Esophagus (tissue), 2 donors: ENCODE results near the gene FLNB. TPM values are rescaled to one million over a fixed set of nuclear protein-coding genes. Genes with fewer than 3 reads are reported as not detected.

ENCODE experiments used
- H3K27ac ChIP-seq, 2 donors: one replicate each; pipeline ENCODE4 v1.5.1; 2013; ENCODE audit warnings: low read depth in 2 of 2, mild to moderate bottlenecking in 2 of 2, inconsistent platforms in 1 of 2, low read length in 1 of 2, moderate library complexity in 1 of 2
- H3K27me3 ChIP-seq, 2 donors: one replicate each; pipeline ENCODE4 v1.6.1; 2013; ENCODE audit warnings: low read length in 2 of 2, control low read depth in 1 of 2, mild to moderate bottlenecking in 1 of 2; ENCODE audit not compliant: insufficient read depth in 2 of 2, control insufficient read depth in 1 of 2
- H3K36me3 ChIP-seq, 2 donors: one replicate each; pipeline ENCODE4 v1.6.1; 2013; ENCODE audit warnings: low read length in 1 of 2; ENCODE audit not compliant: control insufficient read depth in 2 of 2, insufficient read depth in 2 of 2
- H3K4me1 ChIP-seq, 2 donors: one replicate each; pipeline ENCODE4 v1.6.1; 2013; ENCODE audit warnings: low read length in 1 of 2; ENCODE audit not compliant: control insufficient read depth in 2 of 2, insufficient read depth in 2 of 2
- H3K4me3 ChIP-seq, 2 donors: one replicate each; pipeline ENCODE4 v1.5.1; 2013; ENCODE audit warnings: low read length in 2 of 2, mild to moderate bottlenecking in 2 of 2, low read depth in 1 of 2, moderate library complexity in 1 of 2
- H3K9me3 ChIP-seq, 2 donors: one replicate each; pipeline ENCODE4 v1.6.1; 2013; ENCODE audit warnings: mild to moderate bottlenecking in 2 of 2, low read depth in 1 of 2, low read length in 1 of 2, moderate library complexity in 1 of 2; ENCODE audit not compliant: control insufficient read depth in 2 of 2, insufficient read depth in 1 of 2
- WGBS, 2 donors: extraction: QIAGEN DNeasy Blood & Tissue Kit; methylation state at CpG; one replicate each; pipeline ENCODE4 v1.1.7; 2013; 5-methylcytosine and 5-hydroxymethylcytosine counted together
- polyA plus RNA-seq, 2 donors: library from polyadenylated mRNA; stranded (reverse); fragments of 200-250 nt; gene quantifications; one replicate each; pipeline ENCODE4 v1.2.3, GENCODE V29; 2013
- donor health status: healthy with polysubstance abuse.
- donor health status: Bipolar disorder and iron deficiency.

The FLNB gene
- polyA plus RNA-seq, 2 donors, result 50.8 to 52.5 TPM

DNA sequence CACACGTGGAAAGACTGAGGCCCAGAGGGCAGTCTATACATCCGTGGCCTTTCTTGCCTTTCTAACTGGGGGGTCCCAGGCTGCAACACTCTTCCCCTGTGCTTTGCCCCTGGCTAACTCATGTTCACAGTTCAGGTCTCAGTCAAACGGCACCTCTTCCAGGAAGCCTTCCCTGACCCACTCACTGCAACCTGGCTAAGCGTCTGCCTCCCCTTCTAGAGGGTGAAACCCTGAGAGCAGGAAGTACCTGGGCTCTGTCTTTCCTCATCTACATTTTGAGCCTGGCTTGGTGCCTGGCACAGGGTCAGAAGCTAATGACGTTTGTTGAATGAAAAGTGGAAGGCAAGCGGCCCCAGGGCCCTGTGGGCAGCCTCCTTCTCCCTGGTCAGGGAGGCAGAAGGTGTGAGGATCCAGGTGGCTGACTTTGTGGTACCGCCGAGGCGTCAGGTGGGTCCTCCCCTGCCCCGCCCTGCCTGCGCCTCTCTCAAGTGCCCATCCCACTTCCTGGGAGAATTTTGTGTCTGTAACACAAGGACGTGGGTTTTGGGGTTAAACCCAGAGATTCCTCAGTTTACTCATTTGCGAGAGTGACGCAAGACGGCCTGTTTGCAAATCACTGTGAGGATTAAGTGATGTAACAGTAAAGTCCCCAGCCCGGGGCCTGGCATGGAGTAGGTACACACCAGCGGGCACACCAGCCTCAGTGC is 170.5 kb downstream of the FLNB start:
- 62% methylated on average over 17 of the region's 17 CpGs for WGBS, 2 donors
- Histone ChIP-seq H3K4me3 (no peak overlapping the region), H3K27ac (no peak overlapping the region), H3K9me3 (no peaks in the 10 kb centered on the region), H3K27me3 (no peaks in the 10 kb centered on the region), H3K4me1 (peaks cover 3 to 8% of the 10 kb centered on the region in 2 donors), H3K36me3 (no peaks in the 10 kb centered on the region)

DNA sequence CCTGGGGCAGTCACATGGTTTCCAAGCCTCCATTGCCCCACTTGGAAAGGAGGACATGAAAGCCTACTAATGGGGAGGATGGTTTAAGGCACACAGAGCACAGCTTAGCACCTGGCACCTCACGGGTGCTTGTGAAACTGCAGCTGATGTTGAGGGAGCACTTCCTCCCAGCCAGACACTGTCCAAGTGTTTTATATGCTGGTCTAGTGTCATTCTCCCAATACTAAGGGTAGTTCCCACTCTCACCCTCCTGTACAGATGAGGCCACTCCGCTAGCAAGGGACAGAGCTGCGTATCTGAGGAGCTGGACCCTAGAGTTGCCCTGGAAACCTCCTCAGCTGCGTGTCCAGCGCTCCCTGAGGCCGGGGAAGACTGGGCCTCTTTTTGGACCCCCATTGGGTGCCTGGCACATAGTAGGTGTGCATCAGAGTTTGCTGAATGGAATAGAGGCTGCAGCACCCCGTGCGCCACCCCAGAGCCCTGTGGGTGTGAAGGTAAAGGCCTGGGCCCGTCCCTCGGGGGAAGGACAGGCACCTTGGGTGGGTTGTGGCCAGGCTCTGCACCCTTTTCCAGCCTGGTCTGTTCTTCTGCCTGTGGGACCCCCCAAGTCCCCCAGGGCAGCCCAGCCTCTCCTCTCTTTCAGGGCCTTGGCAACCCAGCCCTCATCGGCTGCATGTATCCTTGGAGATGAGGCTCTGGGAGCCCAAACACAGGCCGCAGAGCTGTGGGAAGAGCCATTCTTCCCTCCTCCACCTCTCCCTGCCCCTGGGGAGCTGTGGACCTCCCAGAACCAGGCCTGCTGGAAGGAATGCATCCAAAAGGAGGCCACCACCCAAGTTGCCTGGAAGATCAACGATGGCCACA is 171.2 kb downstream of the FLNB start:
- H3K27ac ChIP-seq, result no peak overlapping the region
- H3K27me3 ChIP-seq, result no peaks in the 10 kb centered on the region
- peaks cover 3 to 8% of the 10 kb centered on the region in 2 donors for H3K4me1 ChIP-seq
- H3K9me3 ChIP-seq, result no peaks in the 10 kb centered on the region
- H3K36me3 ChIP-seq, result no peaks in the 10 kb centered on the region
- H3K4me3 ChIP-seq, result no peak overlapping the region
- 87 to 89% methylated on average over 13 of the region's 13 CpGs for WGBS, 2 donors

DNA sequence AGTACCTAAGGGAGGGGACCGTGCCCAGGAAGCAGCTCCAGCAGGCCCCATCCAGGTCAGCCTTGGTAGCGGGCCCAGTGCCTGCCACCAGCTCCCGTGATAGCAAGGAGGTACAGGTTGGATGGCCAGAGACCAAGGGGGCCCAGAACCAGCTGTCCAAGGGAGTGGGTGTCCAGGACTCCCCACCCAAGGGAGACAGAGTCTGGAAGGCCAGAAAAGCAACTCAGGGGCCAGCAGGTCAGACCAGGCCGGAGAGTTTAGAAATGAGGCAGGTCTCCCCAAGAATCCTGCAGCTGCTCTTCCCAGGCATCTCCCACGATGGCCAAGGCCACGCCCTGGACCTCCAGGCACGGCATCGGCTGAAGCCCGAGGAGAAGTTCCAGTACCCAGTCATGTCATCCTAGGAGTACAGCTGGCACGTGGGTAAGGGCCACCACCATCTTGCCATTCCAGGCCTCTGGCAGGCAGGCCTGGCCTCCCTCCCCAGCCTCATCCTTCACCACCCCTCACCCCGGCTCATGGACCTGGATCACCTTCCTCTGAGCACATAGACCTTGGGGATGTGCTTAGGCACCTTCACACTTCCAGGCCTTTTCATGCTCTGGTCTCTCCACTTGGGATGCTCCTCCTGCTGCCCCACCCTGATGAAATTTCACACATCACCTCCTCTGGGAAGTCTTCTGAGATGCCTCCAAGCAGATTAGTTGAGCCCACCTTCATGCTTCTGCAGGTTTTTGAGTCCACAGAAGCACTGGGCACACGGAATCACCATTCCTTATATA is 172.1 kb downstream of the FLNB start:
- H3K4me1 ChIP-seq, result peaks cover 3 to 8% of the 10 kb centered on the region in 2 donors
- no peak overlapping the region for H3K27ac ChIP-seq
- WGBS, 2 donors, result 84 to 86% methylated on average over 12 of the region's 12 CpGs
- no peak overlapping the region for H3K4me3 ChIP-seq
- no peaks in the 10 kb centered on the region for H3K36me3 ChIP-seq
- H3K9me3 ChIP-seq, result no peaks in the 10 kb centered on the region
- H3K27me3 ChIP-seq, result no peaks in the 10 kb centered on the region

DNA sequence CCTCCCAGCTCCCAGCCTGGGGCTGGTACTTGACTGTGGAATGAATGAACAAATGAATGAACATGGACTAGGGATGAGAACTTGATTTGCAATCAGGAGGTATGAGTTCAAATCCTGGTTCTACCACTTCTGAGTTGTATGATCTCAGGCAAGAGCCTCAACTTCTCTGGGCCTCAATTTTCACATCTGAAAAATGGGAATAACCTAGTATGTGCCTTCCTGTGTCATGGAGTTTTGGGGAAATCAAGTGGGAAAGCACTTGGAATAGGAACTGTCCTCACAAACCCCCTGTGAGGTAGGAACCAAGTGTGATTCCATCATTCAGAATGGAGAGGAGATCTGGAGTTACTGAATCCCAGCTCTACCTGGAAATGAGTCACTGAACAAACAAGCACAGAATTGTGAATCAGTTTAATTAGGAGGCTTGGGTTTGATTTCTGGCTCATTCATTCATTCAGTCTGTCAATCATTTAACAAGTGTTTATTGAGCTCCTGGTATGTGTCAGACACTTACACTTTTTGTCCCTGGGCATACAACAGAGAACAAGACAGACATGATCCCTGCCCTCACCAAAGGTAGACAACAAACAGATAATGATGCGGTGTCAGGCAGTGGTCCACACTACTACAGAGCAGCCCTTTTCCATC is 172.8 kb downstream of the FLNB start:
- Histone ChIP-seq H3K27ac (no peak overlapping the region), H3K4me1 (peaks cover 0 to 5% of the 10 kb centered on the region in 2 donors), H3K27me3 (no peaks in the 10 kb centered on the region), H3K4me3 (no peak overlapping the region), H3K9me3 (no peaks in the 10 kb centered on the region), H3K36me3 (no peaks in the 10 kb centered on the region)
- WGBS, 2 donors, result 87 to 88% methylated on average over 1 of the region's 1 CpG

DNA sequence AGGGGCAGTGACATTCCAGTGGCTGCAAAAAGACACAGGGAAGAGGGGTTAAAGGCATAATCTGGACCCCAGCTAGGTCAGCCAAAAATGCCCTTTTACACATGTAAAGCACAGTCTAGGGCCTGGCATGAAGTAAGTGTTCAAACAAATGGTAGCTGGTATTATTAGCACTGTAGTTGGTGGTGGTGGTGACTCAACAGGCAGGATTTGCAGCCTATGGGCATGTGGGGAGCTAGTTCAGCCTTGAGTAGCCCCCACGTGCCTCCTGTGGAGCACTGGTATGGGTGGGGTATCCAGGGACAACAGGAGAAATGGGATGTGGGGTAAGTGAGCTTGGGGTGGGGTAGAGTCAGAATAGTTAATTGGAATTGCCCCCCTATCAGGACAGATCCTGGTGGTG is 175.0 kb downstream of the FLNB start:
- H3K4me1 ChIP-seq, result peaks cover 0 to 4% of the 10 kb centered on the region in 2 donors
- H3K27me3 ChIP-seq, result no peaks in the 10 kb centered on the region
- H3K36me3 ChIP-seq, result no peaks in the 10 kb centered on the region
- WGBS, 2 donors, result 68 to 82% methylated on average over 1 of the region's 1 CpG
- H3K27ac ChIP-seq, result no peak overlapping the region
- no peaks in the 10 kb centered on the region for H3K9me3 ChIP-seq
- H3K4me3 ChIP-seq, result no peak overlapping the region

DNA sequence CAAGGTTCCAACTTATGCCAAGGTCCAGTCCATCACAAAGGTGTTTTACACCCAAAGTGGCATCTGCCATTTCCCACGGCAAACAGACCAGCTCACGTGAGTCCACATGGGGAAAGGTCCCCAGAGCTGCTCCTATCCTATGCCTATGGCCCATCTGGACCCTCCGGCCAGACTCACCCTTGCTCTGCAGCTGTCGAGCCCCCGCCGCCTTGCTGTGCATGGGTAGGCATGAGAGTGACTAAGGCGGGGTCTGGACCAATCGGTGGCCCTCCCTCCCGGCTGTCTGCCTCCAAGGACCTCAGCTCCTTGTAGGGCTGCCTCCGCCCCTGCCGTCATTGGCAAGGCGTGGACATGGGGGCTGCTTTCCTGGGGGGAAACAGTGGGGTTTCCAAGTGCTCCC is 175.7 kb downstream of the FLNB start:
- H3K36me3 ChIP-seq, result no peaks in the 10 kb centered on the region
- WGBS, 2 donors, result 85 to 90% methylated on average over 12 of the region's 12 CpGs

DNA sequence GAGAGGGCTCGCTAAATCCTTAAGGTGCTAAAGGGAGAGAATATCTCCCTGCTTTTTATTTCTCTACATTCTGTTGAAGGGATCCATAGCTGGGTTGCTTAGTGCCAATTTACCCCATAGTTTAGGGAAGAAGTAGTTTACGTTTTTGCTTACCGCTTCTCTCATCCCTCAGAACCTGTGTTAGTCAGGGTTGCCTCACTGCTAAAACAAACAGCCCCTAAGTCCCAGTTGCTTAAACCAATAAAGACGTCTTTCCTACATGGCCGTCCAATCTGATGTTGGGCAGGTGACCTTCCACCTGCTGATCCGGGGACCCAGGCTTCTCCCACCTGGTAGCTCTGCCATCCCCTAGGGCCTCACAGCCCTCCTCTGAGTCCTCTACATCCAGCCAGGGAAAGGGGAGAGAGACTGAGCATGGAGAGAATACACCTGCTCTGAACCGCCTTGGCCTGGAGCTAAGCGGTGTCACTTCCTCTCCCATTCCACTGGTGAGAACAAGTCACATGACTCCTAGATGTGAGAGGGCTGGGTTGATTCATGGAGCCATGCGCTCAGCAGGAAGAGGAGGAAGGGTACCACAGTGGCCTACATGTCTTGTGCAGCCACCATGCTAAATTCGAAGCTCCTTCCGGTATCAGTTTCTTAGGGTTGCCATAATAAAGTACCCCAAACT is 176.2 kb downstream of the FLNB start:
- Histone ChIP-seq H3K36me3 (no peaks in the 10 kb centered on the region), H3K4me3 (no peak overlapping the region), H3K4me1 (peaks cover 0 to 2% of the 10 kb centered on the region in 2 donors), H3K27ac (no peak overlapping the region), H3K9me3 (no peaks in the 10 kb centered on the region), H3K27me3 (no peaks in the 10 kb centered on the region)
- 95% methylated on average over 11 of the region's 11 CpGs for WGBS, 2 donors

More for the DNA sequence above, 175.7 kb downstream of the FLNB start:
- Histone ChIP-seq H3K4me1 (peaks cover 0 to under 1% of the 10 kb centered on the region in 2 donors), H3K27ac (no peak overlapping the region), H3K9me3 (no peaks in the 10 kb centered on the region), H3K27me3 (no peaks in the 10 kb centered on the region), H3K4me3 (no peak overlapping the region)

DNA sequence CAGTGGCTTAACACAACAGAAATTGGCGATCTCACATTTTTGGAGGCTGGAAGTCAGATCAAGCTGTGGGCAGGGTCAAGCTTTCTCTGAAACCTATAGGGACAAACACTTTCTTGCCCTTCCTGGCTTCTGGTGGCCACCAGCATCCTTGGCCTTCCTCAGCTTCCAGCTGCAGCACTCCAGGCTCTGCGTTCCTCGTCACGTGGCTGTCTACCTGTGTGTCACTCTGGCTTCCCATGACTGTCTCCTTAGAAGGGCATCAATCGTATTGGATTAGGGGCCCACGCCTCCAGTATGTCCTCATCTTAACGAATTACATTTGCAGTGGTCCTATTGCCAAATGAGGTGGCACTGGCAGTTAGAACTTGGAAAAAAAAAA is 176.7 kb downstream of the FLNB start:
- no peak overlapping the region for H3K4me3 ChIP-seq
- no peaks in the 10 kb centered on the region for H3K27me3 ChIP-seq
- 90 to 92% methylated on average over 7 of the region's 7 CpGs for WGBS, 2 donors
- H3K36me3 ChIP-seq, result no peaks in the 10 kb centered on the region
- H3K4me1 ChIP-seq, result peaks cover 0 to 2% of the 10 kb centered on the region in 2 donors
- H3K27ac ChIP-seq, result no peak overlapping the region
- no peaks in the 10 kb centered on the region for H3K9me3 ChIP-seq

DNA sequence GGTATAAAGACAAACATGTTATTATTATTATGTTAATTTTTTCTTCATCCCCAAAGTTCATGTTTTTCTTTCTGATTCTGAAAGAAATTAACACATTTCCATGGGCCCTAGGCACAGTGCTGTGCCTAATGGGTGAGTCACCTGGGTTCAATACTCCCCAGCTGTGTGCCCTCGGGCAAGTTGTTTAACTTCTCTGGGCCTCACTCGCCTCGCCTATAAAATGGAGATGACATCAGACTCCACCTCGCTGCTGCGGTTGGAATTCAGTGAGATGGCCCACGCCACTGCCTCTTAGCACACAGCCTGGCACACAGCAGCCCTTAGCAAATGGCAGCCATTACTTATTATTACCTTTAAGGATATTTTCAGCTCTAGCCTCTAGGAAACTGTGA is 179.9 kb downstream of the FLNB start:
- 49 to 54% methylated on average over 6 of the region's 6 CpGs for WGBS, 2 donors
- no peak overlapping the region for H3K27ac ChIP-seq

More for the DNA sequence above, 179.9 kb downstream of the FLNB start:
- Histone ChIP-seq H3K4me1 (peaks cover 0 to 2% of the 10 kb centered on the region in 2 donors), H3K36me3 (no peaks in the 10 kb centered on the region), H3K9me3 (no peaks in the 10 kb centered on the region), H3K27me3 (no peaks in the 10 kb centered on the region), H3K4me3 (no peak overlapping the region)
